GM19351 (cell line): Measurements from ENCODE around the gene ABCA7.

Source experiments
- ATAC-seq: cut with Tn5 transposase; IDR thresholded peaks from one replicate; pipeline ENCODE4 v1.9.1; 2021; ENCODE audit warnings: mild to moderate bottlenecking, moderate library complexity; ENCODE audit not compliant: unreplicated experiment

Gene ABCA7

DNA sequence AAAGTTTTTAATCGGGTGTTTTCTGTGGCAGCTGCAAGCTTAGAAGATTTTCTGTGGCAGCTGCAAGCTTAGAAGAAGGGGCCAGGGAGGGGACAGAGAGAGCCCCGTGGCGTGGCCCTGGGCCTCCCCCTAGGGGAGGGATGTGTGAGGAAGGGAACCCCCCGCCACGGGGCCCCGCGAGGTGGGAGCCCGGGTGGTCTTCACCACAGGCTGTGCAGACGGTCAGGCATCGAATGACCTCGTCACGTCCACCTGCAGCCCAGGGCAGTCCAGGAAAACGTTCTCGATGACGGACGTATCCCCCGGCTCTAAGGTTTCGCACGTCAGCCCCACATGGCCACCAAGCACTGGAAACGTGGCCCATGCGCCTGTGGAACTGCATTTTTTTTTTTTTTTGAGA is 46.7 kb downstream of the ABCA7 start:
- no peak for ATAC-seq

DNA sequence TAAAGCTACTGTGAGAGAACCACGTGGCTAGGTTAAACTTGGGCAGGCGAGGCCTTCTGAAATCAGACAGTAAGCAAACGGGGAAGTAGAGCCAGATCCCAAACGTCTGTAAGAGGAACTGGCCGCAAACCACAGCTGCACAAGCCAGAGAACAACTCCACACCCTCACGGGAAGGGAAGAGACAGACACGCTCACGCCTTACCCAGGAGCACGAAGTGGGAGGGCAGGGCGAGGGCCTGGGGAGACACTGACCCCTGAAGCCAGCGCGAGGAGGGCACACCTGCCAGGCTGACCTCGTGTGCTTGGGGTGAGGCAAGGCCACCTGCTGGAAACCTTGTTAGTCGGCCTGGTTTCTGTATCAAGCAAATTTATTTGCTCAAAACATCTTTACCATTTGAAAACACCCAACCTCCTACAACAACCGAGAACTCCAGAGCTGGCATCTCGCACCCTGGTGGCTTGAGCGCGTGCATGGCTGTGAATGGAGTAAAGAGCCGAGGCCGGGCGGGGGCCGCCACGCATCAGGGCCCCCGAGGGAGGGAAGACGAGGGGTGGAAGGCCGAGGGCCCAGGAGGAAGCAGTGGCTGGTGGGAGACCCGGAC is 48.0 kb downstream of the ABCA7 start:
- no peak for ATAC-seq

DNA sequence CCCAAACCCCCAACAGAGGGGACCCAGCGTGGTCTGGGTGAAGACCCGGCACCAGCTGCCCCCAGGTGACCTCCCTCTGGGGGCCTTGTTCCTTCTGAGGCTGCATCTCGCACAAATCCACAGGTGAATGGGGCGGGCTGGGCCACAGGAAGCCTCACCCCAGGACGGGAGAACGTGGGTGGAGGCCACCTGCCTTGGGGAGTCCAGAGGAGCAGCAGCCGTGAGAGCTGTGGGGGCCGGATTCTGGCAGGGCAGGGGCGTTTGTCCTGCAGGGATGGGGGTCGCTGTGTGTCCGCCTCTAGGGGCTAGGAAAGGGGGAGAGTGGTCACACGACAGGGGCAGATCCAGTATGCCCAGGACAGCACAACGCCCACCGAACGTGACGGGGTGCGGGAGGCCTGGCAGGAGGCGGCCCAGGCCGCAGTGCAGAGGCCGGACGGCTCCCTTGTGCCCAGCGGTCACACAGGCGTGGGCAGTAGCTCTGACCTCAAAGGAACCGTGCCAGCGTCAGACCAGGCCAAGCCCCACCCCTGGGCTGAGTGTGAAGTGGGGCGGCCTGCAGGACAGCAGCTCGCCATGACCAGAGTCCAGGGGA is 48.6 kb downstream of the ABCA7 start:
- ATAC-seq: no peak

DNA sequence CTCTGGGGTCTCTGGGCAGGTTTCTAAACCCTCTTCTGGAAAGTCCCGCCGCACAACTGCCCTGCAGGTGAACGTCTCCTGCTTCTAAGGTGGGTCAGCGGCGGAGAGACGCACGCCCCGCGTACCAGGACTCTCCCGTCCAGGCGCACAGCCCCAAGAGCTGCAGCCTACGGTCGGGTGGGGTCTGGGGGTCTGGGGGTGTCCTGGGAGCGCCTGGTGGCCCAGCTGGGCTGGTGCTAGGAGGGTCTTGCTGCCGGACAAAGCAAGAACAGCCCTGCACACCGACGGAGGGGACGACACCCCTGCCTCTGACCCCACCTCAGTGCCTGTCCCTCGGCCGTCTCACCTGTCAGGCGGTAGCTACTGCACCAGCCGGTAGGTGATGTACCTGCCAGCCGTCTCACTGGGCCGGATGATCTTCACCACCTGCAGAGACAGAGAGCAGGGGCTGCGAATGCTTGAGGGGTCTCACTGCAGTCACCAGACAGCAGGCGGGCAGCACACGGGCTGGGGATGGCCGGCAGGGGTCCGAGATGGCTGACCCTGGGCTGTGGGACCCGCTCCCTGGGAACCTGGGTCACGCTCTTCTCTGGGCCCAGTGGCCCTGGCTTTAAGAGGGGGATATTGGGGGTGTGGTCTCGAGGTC is 49.3 kb downstream of the ABCA7 start:
- no peak for ATAC-seq

DNA sequence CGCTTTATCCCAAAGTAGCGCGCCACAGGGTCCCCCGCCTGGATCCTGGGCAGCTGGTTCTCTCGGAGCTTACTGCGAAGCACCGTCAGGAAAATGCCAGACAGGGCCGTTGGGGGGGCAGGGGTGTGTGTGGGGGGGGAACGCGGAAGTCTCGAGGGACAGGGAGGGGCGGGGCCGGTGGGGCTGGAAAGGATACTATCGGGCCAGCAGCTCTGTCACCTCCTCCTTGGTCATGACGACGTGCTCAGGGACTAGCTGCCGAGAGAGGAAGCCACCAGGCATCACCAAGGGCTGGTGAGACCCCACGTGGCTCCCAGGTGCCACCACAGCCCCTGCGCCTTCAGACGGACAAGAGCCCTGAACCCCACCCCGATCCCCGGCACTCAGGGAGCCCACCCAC is 50.0 kb downstream of the ABCA7 start:
- ATAC-seq: no peak

DNA sequence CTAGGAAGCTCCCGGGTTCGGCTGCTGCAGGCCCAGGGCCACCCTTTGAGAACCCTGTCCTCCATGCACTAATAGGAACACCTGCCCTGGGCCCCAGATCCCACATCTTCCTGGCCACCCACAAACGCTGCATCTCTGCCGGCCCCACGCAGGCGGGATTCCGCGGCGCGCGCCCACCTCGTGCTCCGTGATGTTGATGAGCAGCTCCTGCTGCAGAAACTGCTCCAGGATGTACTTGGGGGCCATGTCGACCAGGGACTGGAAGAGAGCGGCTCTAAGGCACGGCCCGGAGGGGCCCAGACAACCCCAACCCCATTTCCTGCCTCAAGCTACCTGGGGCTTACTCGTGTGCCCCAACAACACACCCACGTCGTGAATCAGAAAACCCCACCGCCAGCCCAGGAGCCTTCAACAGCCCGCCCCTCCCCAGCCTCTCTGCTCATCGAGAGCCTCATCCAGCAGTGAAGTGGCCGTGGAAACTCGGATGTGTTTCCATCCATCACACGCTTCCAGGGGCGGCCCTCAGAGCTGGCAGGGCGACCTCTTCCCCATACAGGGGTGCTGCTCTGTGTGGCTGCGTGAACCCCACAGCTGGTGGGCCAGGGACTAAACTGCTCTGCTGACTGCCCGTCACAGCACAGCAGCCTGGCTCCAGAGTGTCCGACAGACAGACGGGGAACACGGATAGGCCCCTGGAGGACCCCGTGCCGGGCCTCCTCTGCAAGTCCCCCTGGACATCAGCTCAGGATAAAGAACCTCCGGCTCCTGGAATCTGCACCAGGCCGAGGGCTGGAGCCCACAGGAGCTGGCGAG is 51.0 kb downstream of the ABCA7 start:
- no peak for ATAC-seq

DNA sequence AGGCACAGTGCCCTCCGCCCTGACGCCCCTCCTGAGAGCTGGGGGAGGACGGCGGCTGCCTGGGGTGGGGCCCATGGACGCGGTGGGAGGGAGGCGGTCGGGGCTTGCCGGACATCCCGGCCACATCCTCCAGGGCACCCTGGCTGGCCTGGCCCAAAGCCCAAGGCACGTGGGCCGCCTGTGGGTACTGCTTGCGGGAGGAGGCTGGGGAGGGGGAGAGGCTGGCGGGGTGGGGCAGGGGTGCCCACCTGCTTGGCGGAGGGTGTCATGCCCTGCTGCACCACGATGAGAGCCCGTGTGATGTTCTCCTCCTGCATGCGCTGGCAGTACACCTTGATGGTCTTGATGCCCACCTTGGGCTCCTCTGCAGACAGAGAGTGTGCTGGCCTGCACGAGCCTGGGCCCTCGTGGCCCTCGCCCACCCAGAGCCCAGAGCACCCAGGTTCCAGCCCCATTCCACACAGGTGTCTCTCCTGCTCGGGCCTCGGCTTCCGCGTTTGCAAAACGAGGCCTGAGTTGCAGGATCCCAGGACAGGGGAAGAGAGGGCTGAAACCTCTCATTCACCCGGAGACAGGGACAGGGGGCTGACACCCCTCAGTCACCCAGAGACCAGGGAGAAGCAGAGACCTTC is 51.8 kb downstream of the ABCA7 start:
- ATAC-seq: no peak

DNA sequence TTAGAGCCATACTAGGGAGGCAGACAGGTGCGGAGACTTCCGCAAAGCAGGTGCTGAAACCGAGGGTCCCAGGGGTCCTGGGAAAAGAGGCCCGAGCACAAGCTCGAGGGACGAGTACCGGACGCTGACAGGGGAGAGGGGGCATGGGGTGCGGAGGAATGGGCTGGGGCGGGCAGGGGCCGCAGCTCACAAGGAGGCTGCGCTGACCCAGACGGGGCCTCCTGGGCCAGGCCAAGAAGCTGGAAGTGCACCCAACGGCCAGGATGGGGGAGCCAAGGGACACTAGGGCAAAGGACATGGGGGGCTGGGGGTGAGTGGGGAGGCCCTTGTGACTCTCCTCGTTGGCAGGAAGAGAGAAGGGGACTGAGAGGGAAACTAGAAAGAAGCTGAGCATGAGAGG is 53.4 kb downstream of the ABCA7 start:
- no peak for ATAC-seq

DNA sequence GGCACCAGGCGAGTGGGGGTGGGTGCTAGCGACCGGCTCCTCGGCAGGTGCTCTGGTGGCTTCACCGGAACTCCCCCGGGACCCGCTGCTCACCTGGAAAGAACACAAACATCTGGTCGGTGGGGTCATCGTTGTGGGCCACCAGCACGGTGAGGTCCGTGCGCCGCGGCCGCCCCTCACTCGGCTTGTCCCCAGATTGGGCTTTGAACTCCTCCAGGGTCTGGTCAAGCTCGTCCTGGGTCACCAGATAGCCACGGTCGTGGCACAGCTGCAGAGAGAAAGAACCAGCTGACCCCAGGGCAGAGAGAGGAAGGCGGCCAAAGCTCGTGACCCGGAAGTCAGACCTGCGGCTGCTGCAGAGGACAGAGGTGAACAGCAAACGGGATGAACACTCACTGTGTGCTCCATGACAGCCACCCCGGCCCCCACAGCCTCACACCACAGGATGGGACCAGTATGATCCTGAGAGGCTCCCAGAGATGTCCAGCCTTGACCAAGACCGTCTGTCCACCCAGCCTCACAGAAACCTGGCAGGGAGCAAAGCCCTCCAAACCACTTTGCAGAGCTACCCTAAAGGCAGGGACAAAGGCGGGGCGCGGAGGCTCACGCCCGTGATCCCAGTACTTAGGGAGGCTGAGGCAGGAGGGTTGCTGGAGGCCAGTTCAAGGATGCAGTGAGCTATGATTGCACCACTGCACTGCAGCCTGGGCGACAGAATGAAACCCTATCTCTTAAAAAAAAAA is 54.1 kb downstream of the ABCA7 start:
- no peak for ATAC-seq

DNA sequence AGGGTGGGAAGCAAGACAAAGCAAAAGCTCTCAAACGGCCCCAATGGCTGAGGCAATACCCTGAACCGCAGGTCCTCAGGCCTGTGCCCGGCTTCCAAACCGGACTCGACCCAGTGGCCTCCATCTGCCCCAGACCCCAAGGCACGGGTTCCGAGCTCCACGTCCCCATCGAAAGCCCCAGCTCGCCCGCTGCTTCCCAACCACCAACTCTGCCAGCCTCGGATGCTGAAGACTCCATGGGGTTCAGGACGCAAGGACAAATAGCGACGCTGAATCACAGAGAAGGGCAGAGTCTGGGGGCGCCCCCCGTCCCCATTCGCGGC is 54.7 kb downstream of the ABCA7 start:
- no peak for ATAC-seq

DNA sequence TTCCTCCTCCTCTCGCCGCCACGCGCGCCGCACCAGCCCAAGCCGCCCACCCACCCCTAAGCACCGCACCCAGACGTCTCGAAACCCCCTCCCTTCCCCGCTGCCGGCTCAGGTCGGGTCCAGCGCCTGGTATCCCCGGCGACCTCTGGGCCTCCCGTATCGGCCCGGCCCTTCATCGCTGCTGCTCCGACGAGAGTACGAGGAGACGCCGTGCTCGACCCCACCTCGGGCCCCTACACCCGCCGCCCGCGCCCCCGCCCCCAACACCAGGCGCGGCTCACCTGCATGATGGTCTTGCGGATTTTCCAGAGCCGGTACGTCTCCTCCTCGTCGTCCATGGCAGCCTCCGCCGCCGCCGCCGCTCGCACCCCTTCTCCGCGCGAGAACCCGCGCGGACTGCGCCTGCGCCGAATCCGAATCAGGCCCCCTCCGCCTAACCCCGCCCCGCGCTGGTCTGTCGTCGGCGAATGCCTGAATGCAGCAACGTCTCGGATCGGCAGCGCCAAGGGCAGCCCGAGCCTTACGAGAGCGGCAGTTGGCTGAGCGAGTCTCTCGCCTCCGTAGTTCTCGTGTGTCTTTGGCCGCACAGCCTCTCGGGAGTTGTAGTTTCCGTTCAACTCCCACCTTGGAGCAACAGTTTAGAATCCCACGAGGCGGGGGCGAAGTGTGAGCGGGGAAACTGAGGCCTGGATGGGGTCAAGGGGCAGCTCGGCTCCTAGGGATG is 55.2 kb downstream of the ABCA7 start, which contains the start of gene POLR2E:
TSS of gene POLR2E (minus strand) at position 398 of the 724 bp plus-strand sequence. CDS start at position 338, 60 bp downstream.
- ATAC-seq: peak; percentile 85

DNA sequence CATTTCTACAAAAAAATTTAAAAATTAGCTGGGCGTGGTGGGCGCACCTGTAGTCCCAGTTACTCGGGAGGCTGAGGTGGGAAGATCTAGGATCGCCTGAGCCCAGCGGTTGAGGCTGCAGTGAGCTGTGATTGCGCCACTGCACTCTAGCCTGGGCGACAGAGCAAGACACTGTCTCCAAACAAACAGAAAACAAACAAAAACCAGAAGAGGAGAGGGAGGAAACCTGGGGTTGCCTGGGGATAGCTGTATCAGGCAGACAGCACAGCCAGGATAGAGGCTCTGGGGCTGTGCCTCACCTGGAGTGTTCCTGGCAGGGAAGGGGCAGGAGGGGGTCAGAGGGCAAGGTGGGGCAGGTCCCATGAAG is 57.9 kb downstream of the ABCA7 start:
- no peak for ATAC-seq

DNA sequence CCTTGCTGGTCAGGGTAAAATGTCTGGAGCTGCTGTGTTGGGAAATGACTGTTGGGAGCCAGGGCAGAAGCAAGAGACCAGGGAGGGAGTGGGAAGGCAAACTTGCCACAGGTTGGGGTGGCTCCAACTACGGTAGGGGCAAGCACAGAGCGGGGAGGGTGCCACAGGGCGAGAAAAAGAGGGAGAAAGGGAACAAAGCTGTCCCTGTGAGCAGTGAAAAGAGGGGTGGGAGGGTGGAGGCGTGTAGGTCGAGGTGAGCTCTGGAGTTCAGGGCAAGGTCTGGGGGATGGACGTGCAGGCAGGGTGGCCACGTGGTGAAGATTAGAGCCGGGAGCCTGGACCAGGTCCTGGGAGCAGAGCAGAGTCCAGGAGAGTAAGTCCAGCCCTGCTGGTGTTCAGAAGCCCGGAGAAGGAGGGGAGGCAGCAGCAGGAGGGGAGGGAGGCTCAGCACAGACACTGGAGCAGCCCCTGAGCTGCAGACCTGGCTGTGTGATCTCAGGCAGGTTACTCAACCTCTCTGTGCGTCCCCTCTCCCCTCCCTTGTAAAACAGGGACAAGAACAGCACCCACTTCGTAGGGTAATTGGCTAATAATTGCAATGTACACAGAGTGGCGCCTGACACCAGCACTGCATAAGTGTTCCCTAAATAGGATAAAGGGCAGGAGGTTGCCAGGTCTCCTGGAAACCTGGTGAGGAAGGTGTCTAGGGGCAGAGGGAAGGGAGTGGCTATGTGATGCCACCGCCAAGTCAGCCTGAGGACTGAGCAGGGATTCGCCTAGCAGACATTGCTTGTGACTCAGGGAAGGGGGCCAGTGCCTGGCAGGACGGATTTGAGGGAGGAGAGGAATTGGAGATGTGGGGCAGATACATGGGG is 58.5 kb downstream of the ABCA7 start:
- no peak for ATAC-seq

DNA sequence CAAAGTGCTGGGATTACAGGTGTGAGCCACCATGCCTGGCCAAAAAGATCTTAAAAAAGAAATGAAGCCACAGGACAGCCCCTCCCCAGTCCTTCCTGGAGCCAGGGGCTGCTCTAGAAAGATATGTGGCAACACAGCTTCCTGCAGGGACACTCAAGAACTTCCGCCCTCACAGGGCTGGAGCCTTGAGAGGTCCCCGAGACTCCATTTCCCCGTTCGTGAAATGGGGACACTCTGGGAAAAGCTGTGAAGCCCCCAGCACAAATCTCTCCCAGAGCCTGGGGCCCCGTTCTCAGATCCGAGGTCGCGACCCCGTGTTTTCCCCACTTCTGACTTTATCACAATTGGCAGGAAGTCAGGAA is 61.4 kb downstream of the ABCA7 start:
- no peak for ATAC-seq

DNA sequence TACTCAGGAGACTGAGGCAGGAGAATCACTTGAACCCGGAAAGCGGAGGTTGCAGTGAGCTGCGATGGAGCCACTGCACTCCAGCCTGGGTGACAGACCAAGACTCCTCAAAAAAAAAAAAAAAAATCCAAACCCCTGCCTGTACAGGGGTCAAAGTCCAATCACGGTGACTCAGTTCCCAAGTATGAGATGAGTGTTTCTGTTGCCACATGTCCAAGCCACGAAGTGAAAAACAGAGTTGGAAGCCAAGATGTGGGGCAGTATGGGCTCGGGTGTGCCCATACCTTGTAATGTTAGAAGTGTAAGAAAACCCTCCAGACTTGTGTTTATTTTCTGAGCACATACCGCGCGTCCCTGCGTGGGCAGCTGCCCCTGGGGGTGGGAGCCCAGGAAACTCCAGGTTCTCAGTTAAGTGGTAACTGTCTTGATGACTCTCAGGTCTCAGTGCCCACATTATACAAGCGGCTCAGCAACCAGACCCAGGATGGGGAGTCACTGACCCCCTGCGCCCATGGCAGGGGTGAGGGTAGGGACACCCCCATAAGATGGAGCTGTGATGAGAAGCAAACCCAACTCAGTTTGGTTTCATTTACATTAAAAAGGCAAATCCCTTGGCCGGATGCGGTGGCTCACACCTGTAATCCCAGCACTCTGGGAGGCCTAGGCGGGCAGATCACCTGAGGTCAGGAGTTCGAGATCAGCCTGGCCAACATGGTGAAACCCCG is 62.7 kb downstream of the ABCA7 start:
- ATAC-seq: no peak

DNA sequence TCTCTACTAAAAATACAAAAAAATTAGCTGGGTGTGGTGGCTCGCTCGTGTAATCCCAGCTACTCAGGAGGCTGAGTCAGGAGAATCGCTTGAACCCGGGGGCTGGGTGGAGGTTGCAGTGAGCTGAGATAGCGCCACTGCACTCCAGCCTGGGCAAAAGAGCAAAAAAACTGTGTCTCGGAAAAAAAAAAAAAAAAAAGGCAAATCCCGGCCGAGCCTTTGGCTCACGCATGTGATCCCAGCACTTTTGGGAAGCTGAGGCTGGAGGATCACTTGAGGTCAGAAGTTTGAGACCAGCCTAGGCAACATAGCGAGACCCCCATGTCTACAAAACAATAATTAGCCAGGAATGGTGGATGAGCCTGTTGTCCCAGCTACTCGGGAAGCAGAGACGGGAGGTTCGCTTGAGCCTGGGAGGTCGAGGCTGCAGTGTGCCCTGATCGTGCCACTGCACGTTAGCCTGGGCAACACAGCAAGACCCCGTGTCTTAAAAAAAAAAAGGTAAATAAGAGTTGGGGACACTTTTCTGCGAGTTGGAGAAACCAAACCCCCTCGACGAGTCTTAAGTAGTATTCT is 63.3 kb downstream of the ABCA7 start:
- ATAC-seq: no peak

DNA sequence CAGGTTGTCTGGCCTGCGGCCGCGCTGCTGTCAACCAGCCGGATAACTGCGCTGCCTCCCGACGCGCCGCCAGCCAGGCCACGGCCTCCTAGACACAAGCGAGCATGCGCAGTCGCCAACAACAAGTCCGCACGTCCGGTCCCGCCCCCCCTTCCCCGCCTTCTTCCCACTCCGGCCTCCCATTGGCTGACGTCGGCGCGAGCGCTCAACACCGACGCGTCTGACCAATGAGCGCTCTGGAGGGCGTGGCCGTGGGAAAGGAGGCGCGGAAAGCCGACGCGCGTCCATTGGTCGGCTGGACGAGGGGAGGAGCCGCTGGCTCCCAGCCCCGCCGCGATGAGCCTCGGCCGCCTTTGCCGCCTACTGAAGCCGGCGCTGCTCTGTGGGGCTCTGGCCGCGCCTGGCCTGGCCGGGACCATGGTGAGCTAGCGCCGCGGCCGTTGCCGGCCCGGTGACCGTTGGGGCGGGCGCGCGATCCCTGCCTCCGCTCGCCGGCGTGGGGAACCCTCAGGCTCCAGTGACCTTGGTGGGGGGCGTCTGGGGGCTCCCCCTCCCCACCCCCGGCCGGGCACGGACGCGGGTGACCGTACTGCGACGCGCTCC is 63.9 kb downstream of the ABCA7 start, which contains the start of gene GPX4:
TSS of gene GPX4 (plus strand) at position 287 of the 603 bp plus-strand sequence. CDS start at position 337, 50 bp downstream.
- ATAC-seq: peak; percentile 76
